NT2/D1 (cell line): ENCODE measurements around the gene TRIM37.

Source experiments
- SUZ12 ChIP-seq: IDR thresholded peaks from 2 replicates; pipeline ENCODE4 v1.6.1; 2011; ENCODE audit not compliant: insufficient read length, insufficient read depth; ENCODE audit errors: extremely low read depth
- YY1 ChIP-seq: IDR thresholded peaks from 2 replicates; pipeline ENCODE4 v1.6.1; 2011; ENCODE audit not compliant: insufficient read length, insufficient read depth
- ZNF274 ChIP-seq: IDR thresholded peaks from 2 replicates; pipeline ENCODE4 v1.6.1; 2011; ENCODE audit warnings: mild to moderate bottlenecking, low read depth, low read length

DNA sequence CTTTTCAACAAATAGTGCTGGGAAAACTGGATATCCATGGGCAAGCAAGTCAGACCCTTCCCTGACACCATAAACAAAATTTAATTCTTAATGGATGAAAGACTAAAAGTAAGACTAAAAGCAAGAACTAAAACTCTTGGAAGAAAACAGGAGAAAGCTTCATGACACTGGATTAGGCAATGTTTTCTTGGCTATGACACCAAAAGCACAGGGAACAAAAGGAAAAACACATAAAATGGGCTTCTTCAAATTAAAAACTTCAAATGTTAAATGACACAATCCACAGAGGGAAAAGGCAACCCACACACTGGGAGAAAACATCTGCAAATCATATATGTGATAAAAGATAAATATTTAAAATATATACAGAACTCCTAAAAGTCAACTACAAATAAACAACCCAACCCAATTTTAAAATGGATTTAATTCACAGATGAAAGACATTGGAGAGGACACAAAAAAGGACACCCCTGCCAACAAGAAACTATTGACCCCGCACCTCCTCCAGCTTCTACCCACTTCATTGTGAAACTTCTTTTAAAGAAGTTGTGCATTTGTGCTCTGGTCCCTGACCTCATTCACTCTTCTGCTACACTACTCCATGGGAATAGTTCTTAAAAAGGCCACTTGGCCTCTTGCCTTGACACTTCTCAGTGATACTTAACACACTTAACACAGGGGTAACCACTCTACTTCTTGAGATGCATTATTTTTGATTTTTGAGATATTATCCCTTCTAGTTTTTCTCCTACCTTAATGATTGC is 80.3 kb downstream of the TRIM37 start:
- TF ChIP-seq ZNF274 (no peak), YY1 (no peak), SUZ12 (no peak)
